Breast epithelium (tissue), 4 donors: Measurements from ENCODE around the gene UBE2G1. TPM values are rescaled to one million over a fixed set of nuclear protein-coding genes. Genes with fewer than 3 reads are reported as not detected.

Experiments
- DNase-seq, 2 donors: peaks; one replicate each; pipeline ENCODE4 v3.0.0-alpha.2; 2019; ENCODE audit warnings: low spot score in 2 of 2
- H3K27ac ChIP-seq, 2 donors: fragments of 200-600 bp; sonication (generic) in 1 of 2; one replicate each; pipeline ENCODE4 v1.5.1; 2016 to 2019; ENCODE audit warnings: mild to moderate bottlenecking in 1 of 2
- H3K27me3 ChIP-seq, 2 donors: fragments of 200-600 bp; sonication (generic) in 1 of 2; one replicate each; pipeline versions ENCODE4 v1.5.1 to v1.6.0; 2017 to 2019; ENCODE audit warnings: control low read depth in 1 of 2, mild to moderate bottlenecking in 1 of 2
- H3K36me3 ChIP-seq: fragments of 200-600 bp; one replicate; pipeline ENCODE4 v1.5.1; 2019
- H3K4me1 ChIP-seq, 2 donors: fragments of 200-600 bp; sonication (generic); one replicate each; pipeline ENCODE4 v1.5.1; 2016 to 2019; ENCODE audit warnings: control low read depth in 1 of 2
- H3K4me3 ChIP-seq, 3 donors: fragments of 200-600 bp; sonication (generic); 1 replicate in 2 of 3; 2 replicates in 1 of 3; pipeline ENCODE4 v1.5.1; 2016 to 2019; ENCODE audit warnings: mild to moderate bottlenecking in 3 of 3, moderate library complexity in 2 of 3
- H3K9me3 ChIP-seq, 2 donors: fragments of 200-600 bp; sonication (generic) in 1 of 2; one replicate each; pipeline ENCODE4 v1.5.1; 2016 to 2019; ENCODE audit warnings: control low read depth in 1 of 2
- CTCF ChIP-seq, 3 donors: fragments of 450-650 bp; IDR thresholded peaks; one replicate each; pipeline ENCODE4 v1.5.1; 2016 to 2017; ENCODE audit warnings: antibody characterized with exemption in 3 of 3, mild to moderate bottlenecking in 3 of 3, moderate library complexity in 3 of 3
- POLR2A ChIP-seq: fragments of 450-650 bp; IDR thresholded peaks from one replicate; pipeline ENCODE4 v1.6.1; 2016; ENCODE audit warnings: antibody characterized with exemption, mild to moderate bottlenecking, moderate library complexity
- POLR2AphosphoS5 ChIP-seq, 3 donors: sonication (generic); formaldehyde crosslinking; IDR thresholded peaks; one replicate each; pipeline ENCODE4 v1.6.1; 2017; ENCODE audit warnings: antibody characterized with exemption in 3 of 3
- intact Hi-C: fragments of 100-400 bp; cut with DNase I; formaldehyde crosslinking; loops from one replicate; pipeline ENCODE4 v1.15.1; 2023; ENCODE audit warnings: low total_unique reads
- total RNA-seq, 3 donors: library from RNA; depleted of rRNA; stranded (reverse); fragments of >200 nt; gene quantifications; one replicate each; pipeline ENCODE4 v1.1.0, GENCODE V29; 2016

The UBE2G1 gene
- total RNA-seq, 3 donors from 2014 or later: 43.3 to 56.5 (median 43.4) TPM

- Histone ChIP-seq H3K4me3 (no peak overlapping the region), H3K27me3 (no peaks in the 10 kb centered on the region), H3K4me1 (peaks cover 8 to 9% of the 10 kb centered on the region in 2 donors), H3K27ac (peak overlapping the region in 1 of 2 donors; percentile 27), H3K36me3 (no peaks in the 10 kb centered on the region), H3K9me3 (no peaks in the 10 kb centered on the region)
- DNase-seq: no peak
- intact Hi-C loops: no loop called here
- TF ChIP-seq CTCF (IDR thresholded peaks at IDR 0.05) (no peak), POLR2A (no peak), POLR2AphosphoS5 (IDR thresholded peaks at IDR 0.05) (no peak)
These were observed 132.7 kb downstream of the UBE2G1 start for GRCh38 chr17:4233668-4234258.

GRCh38 chr17:4232168-4232813 lies 134.2 kb downstream of the UBE2G1 start:
- Histone ChIP-seq H3K4me3 (no peak overlapping the region), H3K27ac (peak overlapping the region; percentile 76 to 83), H3K4me1 (peaks cover 8 to 9% of the 10 kb centered on the region in 2 donors), H3K36me3 (no peaks in the 10 kb centered on the region), H3K9me3 (no peaks in the 10 kb centered on the region), H3K27me3 (no peaks in the 10 kb centered on the region)
- no peak for TF ChIP-seq POLR2A
- TF ChIP-seq CTCF (IDR thresholded peaks at IDR 0.05): no peak
- TF ChIP-seq POLR2AphosphoS5 (IDR thresholded peaks at IDR 0.05): no peak
- DNase-seq: no peak
- intact Hi-C loops: no loop called here

- Histone ChIP-seq H3K27me3 (no peaks in the 10 kb centered on the region), H3K27ac (peak overlapping the region; percentile 83 to 88), H3K4me3 (peak overlapping the region in 1 of 3 donors; percentile 43), H3K4me1 (peaks cover 8 to 9% of the 10 kb centered on the region in 2 donors), H3K36me3 (no peaks in the 10 kb centered on the region), H3K9me3 (no peaks in the 10 kb centered on the region)
- TF ChIP-seq CTCF (IDR thresholded peaks at IDR 0.05) (no peak), POLR2AphosphoS5 (IDR thresholded peaks at IDR 0.05) (peak; percentile 61 to 95 (median 86))
- intact Hi-C loops: no loop called here
- peak in 1 of 2 donors; percentile 82 for DNase-seq
These were observed 136.6 kb downstream of the UBE2G1 start for GRCh38 chr17:4229627-4230541.

- H3K9me3 ChIP-seq: no peaks in the 10 kb centered on the region
- H3K27ac ChIP-seq: peak overlapping the region in 1 of 2 donors; percentile 33
- H3K36me3 ChIP-seq: no peaks in the 10 kb centered on the region
- intact Hi-C loops: no loop called here
- H3K4me3 ChIP-seq: no peak overlapping the region
- DNase-seq: no peak
- no peak for TF ChIP-seq POLR2AphosphoS5 (IDR thresholded peaks at IDR 0.05)
- no peaks in the 10 kb centered on the region for H3K27me3 ChIP-seq
- H3K4me1 ChIP-seq: no peaks in the 10 kb centered on the region
These were observed 144.4 kb downstream of the UBE2G1 start for GRCh38 chr17:4221899-4222659.

- Histone ChIP-seq H3K27ac (peak overlapping the region; percentile 33 to 77), H3K4me3 (no peak overlapping the region), H3K27me3 (no peaks in the 10 kb centered on the region), H3K36me3 (no peaks in the 10 kb centered on the region), H3K9me3 (no peaks in the 10 kb centered on the region), H3K4me1 (no peaks in the 10 kb centered on the region)
- intact Hi-C loops: no loop called here
- no peak for TF ChIP-seq CTCF (IDR thresholded peaks at IDR 0.05)
- TF ChIP-seq POLR2AphosphoS5 (IDR thresholded peaks at IDR 0.05): no peak
- TF ChIP-seq POLR2A: no peak
- no peak for DNase-seq
These were observed 145.3 kb downstream of the UBE2G1 start for GRCh38 chr17:4221163-4221562.
